B cell (primary cell): Measurements from ENCODE around the gene CD72. TPM values are rescaled to one million over a fixed set of nuclear protein-coding genes. Genes with fewer than 3 reads are reported as not detected.

Experiments used
- ATAC-seq: fragments of 200-7000 bp; cut with Tn5 transposase; one replicate; pipeline ENCODE4 v1.10.0; 2021; ENCODE audit warnings: low read depth, mild to moderate bottlenecking, moderate number of reproducible peaks, moderate library complexity
- CTCF ChIA-PET: fragments of 350-600 bp; sonication (Branson Sonifier 250); formaldehyde crosslinking; loops from one replicate; lab custom pipeline; 2021; ENCODE audit warnings: antibody characterized with exemption, inconsistent platforms; lab: Charles Lee
- POLR2A ChIA-PET: fragments of 350-600 bp; sonication (Branson Sonifier 250); formaldehyde crosslinking; loops from one replicate; lab custom pipeline; 2021; ENCODE audit warnings: antibody characterized with exemption; lab: Charles Lee
- DNase-seq: peaks from one replicate; pipeline ENCODE4 v3.0.0; 2013
- H2AFZ ChIP-seq: 2 replicates; pipeline ENCODE4 v1.6.1; 2012; ENCODE audit warnings: mild to moderate bottlenecking, low read depth, low read length; ENCODE audit not compliant: insufficient read depth, poor library complexity, severe bottlenecking
- H3K27ac ChIP-seq, 2 donors: 1 replicate in 1 of 2; 2 replicates in 1 of 2; pipeline ENCODE4 v1.5.1; 2012 to 2013; ENCODE audit warnings: low read length in 2 of 2, mild to moderate bottlenecking in 2 of 2, moderate library complexity in 1 of 2
- H3K27me3 ChIP-seq, 4 experiments: fragments of 200-600 bp in 1 of 4; sonication (generic) in 1 of 4; replicated peaks in 1 of 4; 1 replicate in 2 of 4; 2 replicates in 2 of 4; pipeline versions ENCODE4 v1.6.1 to v1.7.0; 2013 to 2016; ENCODE audit warnings: low read length in 3 of 4, mild to moderate bottlenecking in 2 of 4, mixed read lengths in 1 of 4, moderate library complexity in 1 of 4; ENCODE audit not compliant: insufficient read depth in 4 of 4, control insufficient read depth in 3 of 4; ENCODE audit errors: control extremely low read depth in 1 of 4
- H3K36me3 ChIP-seq, 2 experiments: replicated peaks in 1 of 2; 1 replicate in 1 of 2; 2 replicates in 1 of 2; pipeline versions ENCODE4 v1.6.1 to v1.7.1; 2013; ENCODE audit warnings: low read length in 1 of 2; ENCODE audit not compliant: insufficient read depth in 2 of 2, control insufficient read depth in 1 of 2; ENCODE audit errors: control extremely low read depth in 1 of 2, extremely low read depth in 1 of 2
- H3K4me1 ChIP-seq, 2 donors: fragments of 200-600 bp in 1 of 2; sonication (generic) in 1 of 2; 1 replicate in 1 of 2; 2 replicates in 1 of 2; pipeline versions ENCODE4 v1.5.1 to v1.6.1; 2013 to 2017; ENCODE audit warnings: low read length in 2 of 2; ENCODE audit not compliant: control insufficient read depth in 2 of 2, insufficient read depth in 2 of 2
- H3K4me2 ChIP-seq: replicated peaks from 2 replicates; pipeline ENCODE3; 2012; ENCODE audit warnings: mild to moderate bottlenecking, low read depth, low read length; ENCODE audit not compliant: poor library complexity, severe bottlenecking
- H3K4me3 ChIP-seq, 5 experiments: fragments of 200-600 bp in 1 of 5; sonication (generic) in 1 of 5; 1 replicate in 3 of 5; 2 replicates in 2 of 5; pipeline versions ENCODE4 v1.5.1 to v1.7.0; 2011 to 2016; ENCODE audit warnings: low read length in 4 of 5, mild to moderate bottlenecking in 4 of 5, low read depth in 2 of 5, control low read depth in 1 of 5, moderate library complexity in 1 of 5; ENCODE audit not compliant: insufficient read depth in 1 of 5; ENCODE audit errors: control extremely low read depth in 1 of 5, extremely low read depth in 1 of 5
- H3K79me2 ChIP-seq: fragments of 200-600 bp; sonication (generic); one replicate; pipeline ENCODE4 v1.6.0; 2016; ENCODE audit warnings: low read length; ENCODE audit not compliant: control insufficient read depth, insufficient read depth
- H3K9ac ChIP-seq: fragments of 200-600 bp; sonication (generic); 2 replicates; pipeline ENCODE4 v1.6.1; 2017; ENCODE audit warnings: mild to moderate bottlenecking, low read length, moderate library complexity
- H3K9me3 ChIP-seq, 3 donors: one replicate each; pipeline versions ENCODE4 v1.6.1 to v1.7.1; 2013; ENCODE audit warnings: low read length in 2 of 3; ENCODE audit not compliant: control insufficient read depth in 2 of 3, insufficient read depth in 1 of 3; ENCODE audit errors: control extremely low read depth in 1 of 3
- H4K20me1 ChIP-seq: 2 replicates; pipeline ENCODE4 v1.6.0; 2012; ENCODE audit warnings: mild to moderate bottlenecking, low read length; ENCODE audit not compliant: insufficient read depth, control insufficient read depth, poor library complexity, severe bottlenecking
- H3K27ac Mint-ChIP-seq: one replicate; pipeline ENCODE4 v1.8.0; 2021; ENCODE audit warnings: mixed read lengths
- H3K27me3 Mint-ChIP-seq: one replicate; pipeline ENCODE4 v1.8.0; 2021; ENCODE audit warnings: mixed read lengths
- H3K4me1 Mint-ChIP-seq: one replicate; pipeline ENCODE4 v1.8.0; 2021; ENCODE audit warnings: mixed read lengths
- H3K4me3 Mint-ChIP-seq: one replicate; pipeline ENCODE4 v1.8.0; 2021; ENCODE audit warnings: mixed read lengths
- H3K9me3 Mint-ChIP-seq: one replicate; pipeline ENCODE4 v1.8.0; 2022; ENCODE audit warnings: mixed read lengths; ENCODE audit not compliant: insufficient read depth
- EZH2 ChIP-seq: IDR thresholded peaks from 2 replicates; pipeline ENCODE4 v1.6.1; 2012; ENCODE audit warnings: borderline replicate concordance, low read depth, mild to moderate bottlenecking, moderate library complexity, low read length; ENCODE audit not compliant: insufficient read depth, poor library complexity, severe bottlenecking
- WGBS: methylation state at CpG from one replicate; pipeline ENCODE4 v1.1.5; 2013; ENCODE audit warnings: missing lambda C conversion rate; ENCODE audit not compliant: insufficient coverage; 5-methylcytosine and 5-hydroxymethylcytosine counted together
- intact Hi-C: fragments of 100-400 bp; cut with micrococcal nuclease; formaldehyde crosslinking; loops from one replicate; pipeline ENCODE4 v1.10.0; 2022
- polyA plus RNA-seq: library from polyadenylated mRNA; depleted of rRNA; stranded (reverse); fragments of >200 nt; gene quantifications from 2 replicates; pipeline ENCODE4 v1.2.3, GENCODE V29; 2012
- total RNA-seq, 2 donors: library from RNA; stranded (reverse); fragments of 120-200 nt in 1 of 2; gene quantifications; 1 replicate in 1 of 2; 2 replicates in 1 of 2; pipeline versions ENCODE4 v1.2.3 to v1.2.4, GENCODE V29; 2013 to 2022
- TF ChIP-seq, protein P1 (sequence below): fragments of 200-600 bp; IDR thresholded peaks from one replicate; pipeline ENCODE4 v1.8.0; 2022; ENCODE audit warnings: antibody characterized with exemption, mild to moderate bottlenecking

CD72 gene
- total and polyA plus RNA-seq, 2 donors (not counting 1 experiment from before 2014, with no cell fraction given), result 94.6 to 436 TPM

GRCh38 chr9:35636135-35636876 is 18.1 kb upstream of the CD72 start:
- peak overlapping the region; percentile 63 for H3K4me2 ChIP-seq
- Mint-ChIP-seq H3K9me3 (no peaks in the 10 kb centered on the region), H3K27ac (peak overlapping the region; percentile 91), H3K4me1 (peaks cover 72% of the 10 kb centered on the region), H3K4me3 (peak overlapping the region; percentile 68), H3K27me3 (no peaks in the 10 kb centered on the region)
- peak overlapping the region; percentile 53 for H3K9ac ChIP-seq
- H3K27ac ChIP-seq, result peak overlapping the region; percentile 88 to 95
- intact Hi-C loops, result loop anchor here (1.0 kb wide), 2 partner anchors 10 to 17 kb away; no protein-coding TSS in a partner anchor
- peaks cover 19% of the 10 kb centered on the region for H3K79me2 ChIP-seq
- H3K9me3 ChIP-seq, result peaks cover 0 to 3% (median 0%) of the 10 kb centered on the region in 3 donors
- H3K27me3 ChIP-seq, result no peaks in the 10 kb centered on the region
- ChIA-PET POLR2A (interaction anchor here (0.8 to 2.1 kb wide), 7 partner anchors 10 to 31 kb away, joined by 4 to 17 read pairs (median 5); partner anchors contain the start of genes CCDC107, RMRP and TESK1), CTCF (interaction anchor here (0.9 to 3.1 kb wide), 8 partner anchors 10 to 96 kb away, joined by 3 to 19 read pairs (median 4); partner anchors contain the start of genes CREB3, SIT1 and TLN1)
- 85% methylated on average over 3 of the region's 9 CpGs for WGBS
- peak overlapping the region in 2 of 5 experiments; percentile 5 to 28 for H3K4me3 ChIP-seq
- H2AFZ ChIP-seq, result no peak overlapping the region
- peaks cover 73 to 74% of the 10 kb centered on the region in 2 donors for H3K4me1 ChIP-seq
- H3K36me3 ChIP-seq, result peaks cover 0 to 3% of the 10 kb centered on the region in 2 experiments
- DNase-seq, result peak; percentile 77
- TF ChIP-seq, protein P1, sequence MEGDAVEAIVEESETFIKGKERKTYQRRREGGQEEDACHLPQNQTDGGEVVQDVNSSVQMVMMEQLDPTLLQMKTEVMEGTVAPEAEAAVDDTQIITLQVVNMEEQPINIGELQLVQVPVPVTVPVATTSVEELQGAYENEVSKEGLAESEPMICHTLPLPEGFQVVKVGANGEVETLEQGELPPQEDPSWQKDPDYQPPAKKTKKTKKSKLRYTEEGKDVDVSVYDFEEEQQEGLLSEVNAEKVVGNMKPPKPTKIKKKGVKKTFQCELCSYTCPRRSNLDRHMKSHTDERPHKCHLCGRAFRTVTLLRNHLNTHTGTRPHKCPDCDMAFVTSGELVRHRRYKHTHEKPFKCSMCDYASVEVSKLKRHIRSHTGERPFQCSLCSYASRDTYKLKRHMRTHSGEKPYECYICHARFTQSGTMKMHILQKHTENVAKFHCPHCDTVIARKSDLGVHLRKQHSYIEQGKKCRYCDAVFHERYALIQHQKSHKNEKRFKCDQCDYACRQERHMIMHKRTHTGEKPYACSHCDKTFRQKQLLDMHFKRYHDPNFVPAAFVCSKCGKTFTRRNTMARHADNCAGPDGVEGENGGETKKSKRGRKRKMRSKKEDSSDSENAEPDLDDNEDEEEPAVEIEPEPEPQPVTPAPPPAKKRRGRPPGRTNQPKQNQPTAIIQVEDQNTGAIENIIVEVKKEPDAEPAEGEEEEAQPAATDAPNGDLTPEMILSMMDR, result no peak
- TF ChIP-seq EZH2, result no peak
- no peaks in the 10 kb centered on the region for H4K20me1 ChIP-seq
- peak; percentile 76 for ATAC-seq
